Breast epithelium (tissue), 3 donors: ENCODE measurements around the gene KRT31.

Experiments used
- POLR2A ChIP-seq: fragments of 450-650 bp; IDR thresholded peaks from one replicate; pipeline ENCODE4 v1.6.1; 2016; ENCODE audit warnings: antibody characterized with exemption, mild to moderate bottlenecking, moderate library complexity
- POLR2AphosphoS5 ChIP-seq, 3 donors: sonication (generic); formaldehyde crosslinking; IDR thresholded peaks; one replicate each; pipeline ENCODE4 v1.6.1; 2017; ENCODE audit warnings: antibody characterized with exemption in 3 of 3
- TF ChIP-seq, protein P1 (sequence below), 3 donors: fragments of 450-650 bp; IDR thresholded peaks; one replicate each; pipeline ENCODE4 v1.5.1; 2016 to 2017; ENCODE audit warnings: antibody characterized with exemption in 3 of 3, mild to moderate bottlenecking in 3 of 3, moderate library complexity in 3 of 3

DNA sequence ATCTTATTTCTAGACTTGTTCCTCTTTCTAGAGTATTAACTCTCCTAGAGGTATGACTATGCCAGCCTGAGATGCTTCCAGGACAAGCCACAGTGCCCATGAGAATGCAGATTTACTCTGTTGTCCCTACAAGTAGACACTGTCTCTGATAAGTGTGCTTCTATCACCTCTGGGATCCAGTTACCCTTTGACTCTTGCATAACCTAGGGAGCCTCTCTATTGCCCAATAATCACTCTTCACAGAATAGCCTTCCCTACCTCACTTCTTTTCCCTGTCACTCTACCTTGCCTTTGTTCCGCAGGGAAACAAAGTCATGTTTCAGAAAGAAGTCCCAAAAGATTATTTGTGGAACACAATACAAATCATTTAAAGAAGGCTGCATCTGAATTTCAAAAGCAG lies 13.7 kb downstream of the KRT31 start:
- TF ChIP-seq, protein P1, sequence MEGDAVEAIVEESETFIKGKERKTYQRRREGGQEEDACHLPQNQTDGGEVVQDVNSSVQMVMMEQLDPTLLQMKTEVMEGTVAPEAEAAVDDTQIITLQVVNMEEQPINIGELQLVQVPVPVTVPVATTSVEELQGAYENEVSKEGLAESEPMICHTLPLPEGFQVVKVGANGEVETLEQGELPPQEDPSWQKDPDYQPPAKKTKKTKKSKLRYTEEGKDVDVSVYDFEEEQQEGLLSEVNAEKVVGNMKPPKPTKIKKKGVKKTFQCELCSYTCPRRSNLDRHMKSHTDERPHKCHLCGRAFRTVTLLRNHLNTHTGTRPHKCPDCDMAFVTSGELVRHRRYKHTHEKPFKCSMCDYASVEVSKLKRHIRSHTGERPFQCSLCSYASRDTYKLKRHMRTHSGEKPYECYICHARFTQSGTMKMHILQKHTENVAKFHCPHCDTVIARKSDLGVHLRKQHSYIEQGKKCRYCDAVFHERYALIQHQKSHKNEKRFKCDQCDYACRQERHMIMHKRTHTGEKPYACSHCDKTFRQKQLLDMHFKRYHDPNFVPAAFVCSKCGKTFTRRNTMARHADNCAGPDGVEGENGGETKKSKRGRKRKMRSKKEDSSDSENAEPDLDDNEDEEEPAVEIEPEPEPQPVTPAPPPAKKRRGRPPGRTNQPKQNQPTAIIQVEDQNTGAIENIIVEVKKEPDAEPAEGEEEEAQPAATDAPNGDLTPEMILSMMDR (IDR thresholded peaks at IDR 0.05): no peak
- TF ChIP-seq POLR2AphosphoS5 (IDR thresholded peaks at IDR 0.05): no peak
- TF ChIP-seq POLR2A: no peak
